Right atrium auricular region (tissue), 2 donors: ENCODE results near the gene CHMP1A. TPM values are rescaled to one million over a fixed set of nuclear protein-coding genes. Genes with fewer than 3 reads are reported as not detected.

Experiments
- DNase-seq: peaks from one replicate; pipeline ENCODE4 v3.0.0-alpha.2; 2019; ENCODE audit warnings: low spot score
- H3K27ac ChIP-seq, 2 donors: fragments of 200-600 bp; sonication (generic); 1 replicate in 1 of 2; 2 replicates in 1 of 2; pipeline ENCODE4 v1.5.1; 2016 to 2019
- H3K27me3 ChIP-seq, 2 donors: fragments of 200-600 bp; sonication (generic); one replicate each; pipeline versions ENCODE4 v1.5.1 to v1.6.0; 2017 to 2019
- H3K36me3 ChIP-seq: fragments of 200-600 bp; sonication (generic); one replicate; pipeline ENCODE4 v1.5.1; 2016
- H3K4me1 ChIP-seq, 2 donors: fragments of 200-600 bp; sonication (generic); one replicate each; pipeline versions ENCODE4 v1.5.1 to v1.6.0; 2017 to 2019
- H3K4me3 ChIP-seq, 2 donors: fragments of 200-600 bp; sonication (generic); 1 replicate in 1 of 2; 2 replicates in 1 of 2; pipeline ENCODE4 v1.5.1; 2017 to 2019; ENCODE audit warnings: mild to moderate bottlenecking in 1 of 2, moderate library complexity in 1 of 2
- H3K9me3 ChIP-seq, 2 donors: fragments of 200-600 bp; sonication (generic); one replicate each; pipeline ENCODE4 v1.5.1; 2019
- total RNA-seq, 2 donors: library from RNA; depleted of rRNA; stranded (reverse); fragments of >200 nt; gene quantifications; one replicate each; pipeline ENCODE4 v1.1.0, GENCODE V29; 2016
- TF ChIP-seq, protein P1 (sequence below), 2 donors: fragments of 200-600 bp; sonication (generic); IDR thresholded peaks; one replicate each; pipeline ENCODE4 v1.5.1; 2019; ENCODE audit warnings: antibody characterized with exemption in 2 of 2

CHMP1A gene
- total RNA-seq, 2 donors from 2014 or later, result 39.0 to 73.3 TPM

DNA sequence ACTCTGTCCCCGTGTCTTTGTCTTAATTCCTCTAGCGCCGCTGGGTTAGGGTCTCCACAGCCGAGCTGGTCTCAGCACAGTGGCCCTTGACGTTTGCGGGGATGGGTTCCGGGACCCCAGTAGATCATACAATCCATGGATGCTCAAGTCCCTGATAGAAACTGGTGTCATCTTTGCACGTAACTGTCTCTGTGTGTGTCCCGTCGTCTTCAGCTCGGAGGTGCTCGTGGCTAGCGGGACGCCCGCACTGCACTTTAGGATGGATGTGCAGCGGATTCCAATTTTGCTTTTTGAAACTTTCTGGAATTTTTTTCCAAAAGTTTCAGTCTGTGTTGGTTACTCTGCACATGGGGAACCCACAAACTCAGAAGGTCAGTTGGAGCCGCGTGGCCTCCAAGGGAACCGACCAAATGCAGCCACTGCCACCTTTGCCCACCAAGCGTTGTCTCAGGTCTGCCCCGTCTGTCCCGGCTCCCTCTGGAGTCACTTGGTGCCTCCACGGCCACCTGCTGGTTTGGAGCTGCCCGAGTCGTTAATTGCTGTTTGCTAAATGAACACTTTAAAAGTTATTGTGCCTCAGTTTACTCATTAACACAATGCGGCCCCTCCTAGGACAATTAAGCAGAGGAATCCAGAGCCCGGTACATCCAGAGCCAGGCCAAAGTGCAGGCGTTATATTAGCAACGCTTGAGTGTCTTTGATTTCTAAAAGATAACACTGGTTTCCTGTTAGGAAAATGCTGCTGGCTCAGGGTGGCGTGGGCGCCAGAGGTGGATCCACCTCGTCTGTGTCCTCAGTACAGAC is 49.4 kb downstream of the CHMP1A start:
- Histone ChIP-seq H3K27me3 (no peaks in the 10 kb centered on the region), H3K27ac (no peak overlapping the region), H3K4me1 (no peaks in the 10 kb centered on the region), H3K9me3 (no peaks in the 10 kb centered on the region), H3K4me3 (no peak overlapping the region), H3K36me3 (no peaks in the 10 kb centered on the region)
- no peak for DNase-seq
- TF ChIP-seq, protein P1, sequence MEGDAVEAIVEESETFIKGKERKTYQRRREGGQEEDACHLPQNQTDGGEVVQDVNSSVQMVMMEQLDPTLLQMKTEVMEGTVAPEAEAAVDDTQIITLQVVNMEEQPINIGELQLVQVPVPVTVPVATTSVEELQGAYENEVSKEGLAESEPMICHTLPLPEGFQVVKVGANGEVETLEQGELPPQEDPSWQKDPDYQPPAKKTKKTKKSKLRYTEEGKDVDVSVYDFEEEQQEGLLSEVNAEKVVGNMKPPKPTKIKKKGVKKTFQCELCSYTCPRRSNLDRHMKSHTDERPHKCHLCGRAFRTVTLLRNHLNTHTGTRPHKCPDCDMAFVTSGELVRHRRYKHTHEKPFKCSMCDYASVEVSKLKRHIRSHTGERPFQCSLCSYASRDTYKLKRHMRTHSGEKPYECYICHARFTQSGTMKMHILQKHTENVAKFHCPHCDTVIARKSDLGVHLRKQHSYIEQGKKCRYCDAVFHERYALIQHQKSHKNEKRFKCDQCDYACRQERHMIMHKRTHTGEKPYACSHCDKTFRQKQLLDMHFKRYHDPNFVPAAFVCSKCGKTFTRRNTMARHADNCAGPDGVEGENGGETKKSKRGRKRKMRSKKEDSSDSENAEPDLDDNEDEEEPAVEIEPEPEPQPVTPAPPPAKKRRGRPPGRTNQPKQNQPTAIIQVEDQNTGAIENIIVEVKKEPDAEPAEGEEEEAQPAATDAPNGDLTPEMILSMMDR (IDR thresholded peaks at IDR 0.05), result no peak

DNA sequence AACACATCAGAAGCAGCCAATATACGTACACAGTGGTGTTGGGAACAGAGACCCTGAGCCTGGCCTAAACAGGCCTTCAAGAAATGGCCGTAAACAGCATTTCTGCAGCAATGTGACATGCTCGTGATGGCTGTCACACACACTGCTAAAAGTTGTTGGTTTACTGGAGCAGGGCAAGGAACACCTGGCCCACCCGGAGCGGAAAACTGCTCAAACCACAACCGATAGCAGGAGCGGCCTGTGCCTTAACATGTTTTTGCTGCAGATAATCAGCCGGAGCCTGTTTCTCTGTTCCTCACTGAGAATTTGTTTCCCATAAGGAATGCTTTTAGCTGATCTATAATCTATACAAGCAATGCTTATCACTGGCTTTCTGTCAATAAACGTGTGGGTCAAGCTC is 50.1 kb downstream of the CHMP1A start:
- H3K4me3 ChIP-seq, result no peak overlapping the region

DNA sequence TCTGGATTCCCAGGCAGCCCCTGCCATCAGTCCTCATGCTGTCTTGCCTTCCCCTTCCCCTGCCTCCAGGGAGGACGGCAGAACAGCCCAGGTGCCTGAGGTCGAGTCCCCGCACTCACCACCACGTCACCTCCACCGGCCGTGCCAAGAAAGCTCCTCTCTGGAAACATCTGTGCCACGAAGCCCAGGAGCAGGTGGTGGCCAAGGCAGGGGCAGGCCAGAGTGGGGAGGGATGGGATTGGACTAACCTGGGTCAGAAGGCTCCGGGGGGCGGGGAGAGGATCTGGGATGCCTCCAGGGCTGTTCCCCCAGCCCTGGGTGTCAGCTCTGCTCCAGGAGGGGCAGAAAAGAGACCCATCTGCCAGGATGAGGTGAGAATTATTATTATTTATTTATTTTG is 51.5 kb downstream of the CHMP1A start:
- Histone ChIP-seq H3K27me3 (no peaks in the 10 kb centered on the region), H3K4me3 (no peak overlapping the region), H3K9me3 (no peaks in the 10 kb centered on the region), H3K36me3 (no peaks in the 10 kb centered on the region), H3K4me1 (peaks cover 0 to 11% of the 10 kb centered on the region in 2 donors), H3K27ac (no peak overlapping the region)
- TF ChIP-seq, protein P1 (IDR thresholded peaks at IDR 0.05), result no peak
- no peak for DNase-seq

More for the DNA sequence above, 50.1 kb downstream of the CHMP1A start:
- no peak for DNase-seq
- no peaks in the 10 kb centered on the region for H3K9me3 ChIP-seq
- TF ChIP-seq, protein P1 (IDR thresholded peaks at IDR 0.05), result no peak
- no peaks in the 10 kb centered on the region for H3K36me3 ChIP-seq
- peaks cover 0 to 5% of the 10 kb centered on the region in 2 donors for H3K4me1 ChIP-seq
- H3K27ac ChIP-seq, result no peak overlapping the region
- H3K27me3 ChIP-seq, result no peaks in the 10 kb centered on the region

DNA sequence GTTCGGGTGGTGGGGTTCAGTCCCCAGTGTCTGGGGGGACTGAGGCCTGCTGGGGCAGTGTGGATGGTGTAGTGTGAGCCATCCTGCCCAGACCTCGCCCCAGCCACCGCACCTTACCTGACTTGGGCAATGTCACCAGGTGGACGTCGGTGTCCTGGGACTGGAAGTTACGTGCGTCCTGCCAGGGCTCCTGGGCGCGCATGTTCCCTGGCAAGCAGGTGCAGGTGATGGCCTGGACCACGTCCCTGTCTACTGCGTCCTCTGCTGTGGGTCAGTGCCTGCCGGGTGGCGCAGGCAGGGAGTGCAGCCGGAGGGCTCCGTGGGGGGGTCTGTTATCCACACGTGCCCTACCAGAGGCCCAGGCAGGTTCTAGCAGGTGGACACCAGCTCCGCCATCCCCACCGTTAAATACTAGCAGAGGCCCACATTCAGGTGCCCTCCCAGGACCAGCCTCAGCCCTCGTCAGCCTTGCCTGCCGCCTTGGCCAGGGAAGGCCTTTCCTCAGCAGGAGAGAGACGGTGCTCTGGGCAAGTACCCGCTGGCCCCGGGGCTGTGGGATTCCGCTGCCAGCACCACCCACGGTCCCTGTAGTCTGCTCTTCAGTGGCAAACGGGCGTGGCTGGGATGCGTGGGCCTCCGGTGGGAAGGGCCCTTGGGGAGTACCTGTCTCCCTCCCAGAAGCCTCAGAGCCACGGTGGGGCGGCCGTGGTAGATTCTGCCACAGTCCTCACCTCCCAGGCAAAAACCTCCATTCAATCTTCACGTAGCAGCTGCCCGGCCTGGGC is 52.1 kb downstream of the CHMP1A start:
- DNase-seq, result no peak
- H3K4me3 ChIP-seq, result no peak overlapping the region
- H3K36me3 ChIP-seq, result no peaks in the 10 kb centered on the region
- peaks cover 0 to 11% of the 10 kb centered on the region in 2 donors for H3K4me1 ChIP-seq
- H3K27me3 ChIP-seq, result no peaks in the 10 kb centered on the region
- TF ChIP-seq, protein P1 (IDR thresholded peaks at IDR 0.05), result no peak
- no peak overlapping the region for H3K27ac ChIP-seq
- H3K9me3 ChIP-seq, result no peaks in the 10 kb centered on the region

DNA sequence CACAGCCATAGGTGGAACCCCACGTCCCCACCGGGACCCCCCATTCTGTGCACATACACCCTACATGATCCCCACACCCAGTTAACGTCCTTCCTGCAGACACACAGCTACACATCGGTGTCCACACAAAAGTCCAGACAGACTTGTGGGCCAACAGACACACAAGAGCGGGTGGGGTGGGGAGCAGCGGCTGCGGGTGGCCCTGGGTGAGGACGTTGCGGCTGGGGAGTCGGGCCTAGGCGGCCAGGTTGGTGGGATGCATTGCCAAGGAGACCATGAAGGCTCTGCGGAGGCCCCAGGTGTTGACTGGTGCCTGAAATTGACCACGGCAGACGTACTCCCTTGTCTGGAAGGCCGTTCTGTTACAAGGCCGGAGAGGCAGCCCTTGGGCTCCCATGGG is 52.7 kb downstream of the CHMP1A start:
- Histone ChIP-seq H3K36me3 (no peaks in the 10 kb centered on the region), H3K4me3 (no peak overlapping the region), H3K9me3 (no peaks in the 10 kb centered on the region), H3K27ac (no peak overlapping the region), H3K4me1 (peaks cover 0 to 11% of the 10 kb centered on the region in 2 donors), H3K27me3 (no peaks in the 10 kb centered on the region)
- TF ChIP-seq, protein P1 (IDR thresholded peaks at IDR 0.05), result no peak
- DNase-seq, result no peak
